LoVo (cell line): Measurements from ENCODE around the gene SH3GL3.

Experiments used
- DNase-seq: peaks from one replicate; pipeline ENCODE4 v3.0.0-alpha.2; 2016; ENCODE audit warnings: low spot score

The SH3GL3 gene

GRCh38 chr15:83612898-83613635, 165.9 kb downstream of the SH3GL3 start:
- DNase-seq, result no peak

DNA sequence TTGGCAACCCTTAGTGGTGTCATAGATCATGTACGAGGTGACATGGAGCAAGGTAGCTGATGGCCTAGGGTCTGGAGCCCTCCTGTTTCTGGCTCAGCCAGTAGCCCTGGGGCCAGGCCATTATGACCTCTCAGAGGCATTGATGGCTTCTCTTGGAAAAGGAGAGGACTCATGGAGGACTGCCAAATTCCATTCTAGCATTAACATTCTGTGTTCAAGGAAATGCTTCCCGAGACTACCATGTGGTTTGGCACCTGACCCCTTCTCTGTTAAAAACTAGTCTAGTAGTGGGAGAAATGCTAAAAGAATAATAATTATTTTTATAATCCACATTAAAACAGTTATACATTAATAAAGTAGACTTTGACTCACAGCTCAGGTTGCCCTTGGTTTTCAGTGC, 166.6 kb downstream of the SH3GL3 start:
- DNase-seq, result no peak

DNA sequence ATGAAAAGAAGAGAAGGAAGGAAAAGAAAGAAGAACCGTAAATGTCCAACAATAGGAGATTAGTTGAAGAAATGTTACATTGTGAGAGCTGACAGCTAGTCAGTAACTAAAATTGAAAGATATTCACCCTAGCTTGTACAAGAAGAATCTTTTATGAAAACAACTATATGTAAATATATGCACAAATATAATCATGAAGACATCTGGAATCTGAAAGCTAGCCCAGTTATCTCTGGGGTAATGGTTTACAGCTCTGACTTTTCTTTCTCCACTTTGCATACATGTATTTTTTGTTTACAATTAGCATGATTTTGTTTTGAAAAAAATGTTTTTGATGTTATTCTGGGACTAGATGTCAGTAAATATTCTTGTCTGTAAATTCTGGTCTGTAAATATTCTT, 169.7 kb downstream of the SH3GL3 start:
- DNase-seq, result no peak

GRCh38 chr15:83626171-83626802, 179.1 kb downstream of the SH3GL3 start:
- DNase-seq, result no peak

DNA sequence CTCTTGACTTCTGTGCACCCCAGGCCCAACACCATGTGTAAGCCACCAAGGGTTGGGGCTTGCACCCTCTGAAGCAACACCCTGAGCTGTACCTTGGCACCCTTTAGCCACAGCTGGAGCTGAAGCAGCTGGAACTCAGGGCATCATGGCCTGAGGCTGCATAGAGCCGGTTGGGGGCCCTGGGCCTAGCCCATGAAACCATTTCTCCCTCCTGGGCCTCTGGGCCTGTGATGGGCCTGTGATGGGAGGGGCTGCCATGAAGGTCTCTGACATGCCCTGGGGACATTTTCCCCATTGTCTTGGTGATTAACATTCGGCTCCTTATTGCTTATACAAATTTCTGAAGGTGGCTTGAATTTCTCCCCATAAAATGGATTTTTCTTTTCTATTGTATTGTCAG, 184.4 kb downstream of the SH3GL3 start:
- no peak for DNase-seq

- no peak for DNase-seq
Observed at GRCh38 chr15:83643201-83643600, 196.1 kb downstream of the SH3GL3 start.

DNA sequence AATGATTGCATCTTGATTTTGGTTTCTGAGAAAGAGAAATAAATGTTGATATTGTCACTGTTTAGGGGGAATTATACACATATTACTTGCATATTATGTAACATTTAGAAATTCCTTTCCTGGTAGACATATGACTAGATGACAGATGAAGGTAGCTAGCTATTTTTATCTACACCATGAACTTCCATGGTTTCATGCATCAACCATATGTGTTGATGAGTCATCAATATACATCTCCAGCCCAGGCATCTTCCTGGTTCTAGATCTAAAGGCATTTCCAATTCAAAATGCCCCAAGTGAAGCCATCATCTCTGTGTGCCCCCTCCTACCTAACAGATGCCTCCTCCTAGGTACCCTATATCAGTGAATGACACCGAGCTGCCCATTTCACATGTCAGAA, 197.3 kb downstream of the SH3GL3 start:
- no peak for DNase-seq

DNA sequence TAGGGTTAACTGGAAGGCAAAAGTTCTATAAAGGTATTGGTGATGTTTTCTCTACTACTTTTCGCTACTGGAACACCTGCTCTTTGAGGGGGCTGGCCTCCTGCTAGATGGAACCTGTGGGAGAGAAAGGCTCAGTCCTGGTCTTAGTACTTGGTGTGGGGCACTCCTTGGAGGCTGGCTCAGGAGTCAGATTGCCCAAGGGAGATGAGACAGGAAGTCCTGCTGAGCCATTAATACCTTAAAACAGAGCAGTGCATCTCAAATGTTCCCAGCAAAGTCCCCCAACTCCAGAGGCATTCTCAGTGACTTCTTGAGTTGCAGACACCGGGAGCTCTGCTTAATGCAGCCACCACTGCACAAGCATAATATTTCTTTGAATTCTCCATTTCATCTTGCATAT, 203.7 kb downstream of the SH3GL3 start:
- no peak for DNase-seq

- DNase-seq, result no peak
Observed at GRCh38 chr15:83651541-83651940, 204.4 kb downstream of the SH3GL3 start.

GRCh38 chr15:83652626-83653204, 205.6 kb downstream of the SH3GL3 start:
- DNase-seq, result no peak

- no peak for DNase-seq
Observed at GRCh38 chr15:83653288-83653638, 206.1 kb downstream of the SH3GL3 start.

GRCh38 chr15:83653639-83654378, 206.7 kb downstream of the SH3GL3 start, which contains the start of gene ADAMTSL3:
Gene ADAMTSL3 (plus strand): TSS chr15:83654123. CDS start chr15:83655762, 1,639 bp downstream.
- no peak for DNase-seq

GRCh38 chr15:83654379-83655236, 207.5 kb downstream of the SH3GL3 start:
- no peak for DNase-seq

- no peak for DNase-seq
Observed at GRCh38 chr15:83655237-83655616, 208.1 kb downstream of the SH3GL3 start.

GRCh38 chr15:83656192-83656591, 209.1 kb downstream of the SH3GL3 start:
- no peak for DNase-seq

GRCh38 chr15:83656943-83657528, 209.9 kb downstream of the SH3GL3 start:
- DNase-seq, result no peak

- DNase-seq, result no peak
Observed at GRCh38 chr15:83657549-83657948, 210.4 kb downstream of the SH3GL3 start.

- no peak for DNase-seq
Observed at GRCh38 chr15:83658430-83659416, 211.6 kb downstream of the SH3GL3 start.

DNA sequence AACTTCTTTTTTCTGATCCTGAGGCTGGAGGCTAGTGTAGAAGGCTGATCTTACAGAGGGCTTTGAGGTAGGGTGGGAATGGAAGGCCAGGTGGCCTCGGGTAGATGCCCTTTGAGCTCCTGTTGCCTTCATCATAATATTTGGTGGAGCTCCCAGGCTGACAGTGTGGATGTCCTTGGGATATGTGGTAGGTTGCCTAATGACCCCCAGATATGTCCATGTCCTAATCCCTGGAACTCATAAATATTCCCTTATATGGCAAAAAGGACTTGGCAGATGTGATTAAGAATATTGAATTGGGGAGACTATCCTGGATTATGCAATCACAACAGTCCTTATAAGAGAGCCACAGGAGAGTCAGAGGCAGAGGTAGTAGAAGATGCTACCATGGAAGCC, 212.3 kb downstream of the SH3GL3 start:
- DNase-seq, result no peak

- DNase-seq, result no peak
Observed at GRCh38 chr15:83665480-83665879, 218.3 kb downstream of the SH3GL3 start.
